ENCODE data around the gene S100A10.

S100A10 gene

GRCh38 chr1:151976015-151976343, 17.7 kb downstream of the S100A10 start:
- Histone ChIP-seq H3K4me1 (ENCODE audit: control insufficient read depth, insufficient read depth, low read length, poor library complexity, severe bottlenecking) (peaks cover 53% of the 10 kb centered on the region), H3K27ac (ENCODE audit: low read depth, low read length, severe bottlenecking) (no peak overlapping the region), H3K9me3 (ENCODE audit: control insufficient read depth, low read length) (no peaks in the 10 kb centered on the region), H3K4me3 (ENCODE audit: extremely low read depth, insufficient read depth, low read length, poor library complexity, severe bottlenecking) (no peak overlapping the region), H3K36me3 (ENCODE audit: control insufficient read depth, insufficient read depth, low read length) (peaks cover 10% of the 10 kb centered on the region)

GRCh38 chr1:151975311-151976014, 18.2 kb downstream of the S100A10 start:
- Histone ChIP-seq H3K36me3 (ENCODE audit: control insufficient read depth, insufficient read depth, low read length) (peaks cover 6% of the 10 kb centered on the region), H3K4me3 (ENCODE audit: extremely low read depth, insufficient read depth, low read length, poor library complexity, severe bottlenecking) (no peak overlapping the region), H3K27ac (ENCODE audit: low read depth, low read length, severe bottlenecking) (no peak overlapping the region), H3K4me1 (ENCODE audit: control insufficient read depth, insufficient read depth, low read length, poor library complexity, severe bottlenecking) (peaks cover 55% of the 10 kb centered on the region), H3K9me3 (ENCODE audit: control insufficient read depth, low read length) (no peaks in the 10 kb centered on the region)
- 100% methylated on average over 1 of the region's 2 CpGs for whole genome bisulfite sequencing, 2 experiments (ENCODE audit: insufficient coverage in 2 of 2)

GRCh38 chr1:151972542-151973248, 21.0 kb downstream of the S100A10 start:
- Histone ChIP-seq H3K27ac (ENCODE audit: low read depth, low read length, severe bottlenecking) (peak overlapping the region; percentile 75), H3K4me3 (ENCODE audit: extremely low read depth, insufficient read depth, low read length, poor library complexity, severe bottlenecking) (no peak overlapping the region), H3K9me3 (ENCODE audit: control insufficient read depth, low read length) (no peaks in the 10 kb centered on the region), H3K4me1 (ENCODE audit: control insufficient read depth, insufficient read depth, low read length, poor library complexity, severe bottlenecking) (peaks cover 49% of the 10 kb centered on the region), H3K36me3 (ENCODE audit: control insufficient read depth, insufficient read depth, low read length) (no peaks in the 10 kb centered on the region)
- WGBS, 2 experiments (ENCODE audit: insufficient coverage in 2 of 2): 38 to 68% methylated on average over 2 to 5 of the region's 7 CpGs

GRCh38 chr1:151970626-151971025, 23.0 kb downstream of the S100A10 start:
- Histone ChIP-seq H3K27ac (ENCODE audit: low read depth, low read length, severe bottlenecking) (no peak overlapping the region), H3K4me1 (ENCODE audit: control insufficient read depth, insufficient read depth, low read length, poor library complexity, severe bottlenecking) (peaks cover 34% of the 10 kb centered on the region), H3K36me3 (ENCODE audit: control insufficient read depth, insufficient read depth, low read length) (no peaks in the 10 kb centered on the region), H3K9me3 (ENCODE audit: control insufficient read depth, low read length) (no peaks in the 10 kb centered on the region), H3K4me3 (ENCODE audit: extremely low read depth, insufficient read depth, low read length, poor library complexity, severe bottlenecking) (no peak overlapping the region)
- WGBS, 2 experiments (ENCODE audit: insufficient coverage in 2 of 2): 40% methylated on average over 1 of the region's 4 CpGs; no CpG with 5 or more reads in 1 of the 2 experiments

GRCh38 chr1:151970128-151970527, 23.5 kb downstream of the S100A10 start:
- no peak overlapping the region for H3K27ac ChIP-seq (ENCODE audit: low read depth, low read length, severe bottlenecking)
- H3K36me3 ChIP-seq (ENCODE audit: control insufficient read depth, insufficient read depth, low read length): no peaks in the 10 kb centered on the region
- no peak overlapping the region for H3K4me3 ChIP-seq (ENCODE audit: extremely low read depth, insufficient read depth, low read length, poor library complexity, severe bottlenecking)
- peaks cover 29% of the 10 kb centered on the region for H3K4me1 ChIP-seq (ENCODE audit: control insufficient read depth, insufficient read depth, low read length, poor library complexity, severe bottlenecking)
- 79 to 81% methylated on average over 2 of the region's 5 CpGs for whole genome bisulfite sequencing, 2 experiments (ENCODE audit: insufficient coverage in 2 of 2)
- no peaks in the 10 kb centered on the region for H3K9me3 ChIP-seq (ENCODE audit: control insufficient read depth, low read length)

GRCh38 chr1:151968791-151969399, 24.8 kb downstream of the S100A10 start:
- no peak overlapping the region for H3K27ac ChIP-seq (ENCODE audit: low read depth, low read length, severe bottlenecking)
- H3K4me1 ChIP-seq (ENCODE audit: control insufficient read depth, insufficient read depth, low read length, poor library complexity, severe bottlenecking): peaks cover 29% of the 10 kb centered on the region
- no peaks in the 10 kb centered on the region for H3K36me3 ChIP-seq (ENCODE audit: control insufficient read depth, insufficient read depth, low read length)
- no peak overlapping the region for H3K4me3 ChIP-seq (ENCODE audit: extremely low read depth, insufficient read depth, low read length, poor library complexity, severe bottlenecking)
- no peaks in the 10 kb centered on the region for H3K9me3 ChIP-seq (ENCODE audit: control insufficient read depth, low read length)
- 87 to 96% methylated on average over 2 to 3 of the region's 3 CpGs for WGBS, 2 experiments (ENCODE audit: insufficient coverage in 2 of 2)

- Histone ChIP-seq H3K4me1 (ENCODE audit: control insufficient read depth, insufficient read depth, low read length, poor library complexity, severe bottlenecking) (peaks cover 28% of the 10 kb centered on the region), H3K9me3 (ENCODE audit: control insufficient read depth, low read length) (no peaks in the 10 kb centered on the region), H3K4me3 (ENCODE audit: extremely low read depth, insufficient read depth, low read length, poor library complexity, severe bottlenecking) (no peak overlapping the region), H3K36me3 (ENCODE audit: control insufficient read depth, insufficient read depth, low read length) (no peaks in the 10 kb centered on the region), H3K27ac (ENCODE audit: low read depth, low read length, severe bottlenecking) (no peak overlapping the region)
- WGBS, 2 experiments (ENCODE audit: insufficient coverage in 2 of 2): 44 to 61% methylated on average over 3 to 4 of the region's 4 CpGs
Observed at GRCh38 chr1:151968058-151968457, 25.6 kb downstream of the S100A10 start.

GRCh38 chr1:151967091-151967490, 26.6 kb downstream of the S100A10 start:
- H3K4me1 ChIP-seq (ENCODE audit: control insufficient read depth, insufficient read depth, low read length, poor library complexity, severe bottlenecking): peaks cover 19% of the 10 kb centered on the region
- H3K4me3 ChIP-seq (ENCODE audit: extremely low read depth, insufficient read depth, low read length, poor library complexity, severe bottlenecking): no peak overlapping the region
- WGBS, 2 experiments (ENCODE audit: insufficient coverage in 2 of 2): no CpG with 5 or more reads among the region's 1 CpG
- H3K27ac ChIP-seq (ENCODE audit: low read depth, low read length, severe bottlenecking): no peak overlapping the region
- no peaks in the 10 kb centered on the region for H3K9me3 ChIP-seq (ENCODE audit: control insufficient read depth, low read length)
- H3K36me3 ChIP-seq (ENCODE audit: control insufficient read depth, insufficient read depth, low read length): no peaks in the 10 kb centered on the region

- Histone ChIP-seq H3K9me3 (ENCODE audit: control insufficient read depth, low read length) (no peaks in the 10 kb centered on the region), H3K4me1 (ENCODE audit: control insufficient read depth, insufficient read depth, low read length, poor library complexity, severe bottlenecking) (peaks cover 19% of the 10 kb centered on the region), H3K27ac (ENCODE audit: low read depth, low read length, severe bottlenecking) (no peak overlapping the region), H3K36me3 (ENCODE audit: control insufficient read depth, insufficient read depth, low read length) (no peaks in the 10 kb centered on the region), H3K4me3 (ENCODE audit: extremely low read depth, insufficient read depth, low read length, poor library complexity, severe bottlenecking) (no peak overlapping the region)
Observed at GRCh38 chr1:151966061-151966460, 27.6 kb downstream of the S100A10 start.

- 92 to 100% methylated on average over 2 of the region's 2 CpGs for WGBS, 2 experiments (ENCODE audit: insufficient coverage in 2 of 2)
Observed at GRCh38 chr1:151964510-151964909, 29.1 kb downstream of the S100A10 start.

GRCh38 chr1:151963288-151963687, 30.4 kb downstream of the S100A10 start:
- Histone ChIP-seq H3K4me1 (ENCODE audit: control insufficient read depth, insufficient read depth, low read length, poor library complexity, severe bottlenecking) (peaks cover under 1% of the 10 kb centered on the region), H3K9me3 (ENCODE audit: control insufficient read depth, low read length) (no peaks in the 10 kb centered on the region), H3K36me3 (ENCODE audit: control insufficient read depth, insufficient read depth, low read length) (no peaks in the 10 kb centered on the region), H3K4me3 (ENCODE audit: extremely low read depth, insufficient read depth, low read length, poor library complexity, severe bottlenecking) (no peak overlapping the region), H3K27ac (ENCODE audit: low read depth, low read length, severe bottlenecking) (no peak overlapping the region)
- 71 to 100% methylated on average over 1 to 2 of the region's 2 CpGs for WGBS, 2 experiments (ENCODE audit: insufficient coverage in 2 of 2)

More at GRCh38 chr1:151964510-151964909, 29.1 kb downstream of the S100A10 start:
- H3K9me3 ChIP-seq (ENCODE audit: control insufficient read depth, low read length): no peaks in the 10 kb centered on the region
- H3K4me3 ChIP-seq (ENCODE audit: extremely low read depth, insufficient read depth, low read length, poor library complexity, severe bottlenecking): no peak overlapping the region
- no peaks in the 10 kb centered on the region for H3K36me3 ChIP-seq (ENCODE audit: control insufficient read depth, insufficient read depth, low read length)
- peaks cover 11% of the 10 kb centered on the region for H3K4me1 ChIP-seq (ENCODE audit: control insufficient read depth, insufficient read depth, low read length, poor library complexity, severe bottlenecking)
- no peak overlapping the region for H3K27ac ChIP-seq (ENCODE audit: low read depth, low read length, severe bottlenecking)
